Erythroblast (primary cell): ENCODE data around the gene TXNDC5.

ENCODE experiments used
- GATA1 ChIP-seq: IDR thresholded peaks from 2 replicates; pipeline ENCODE4 v1.6.1; 2011; ENCODE audit warnings: low read depth, mild to moderate bottlenecking, control low read depth, low read length, moderate library complexity
- POLR2A ChIP-seq: IDR thresholded peaks from 2 replicates; pipeline ENCODE4 v1.6.1; 2011; ENCODE audit warnings: mild to moderate bottlenecking, low read length

GRCh38 chr6:7888587-7889357 is 21.8 kb downstream of the TXNDC5 start:
- TF ChIP-seq POLR2A (no peak), GATA1 (no peak)
